Hematopoietic multipotent progenitor cell treated with erythropoietin and hydrocortisone succinate and interleukin-3 and kit ligand, for 8 days (in vitro differentiated cells): Measurements from ENCODE around the gene RBMXL3.

ENCODE experiments used
- DNase-seq: peaks from one replicate; pipeline ENCODE4 v3.0.0-alpha.2; 2015

RBMXL3 gene

GRCh38 chrX:115233497-115234455, 44.6 kb downstream of the RBMXL3 start, which contains the start of gene LRCH2:
TSS of gene LRCH2 (minus strand) at chrX:115234096. CDS start at chrX:115234041, 55 bp downstream.
- DNase-seq = no peak

- no peak for DNase-seq
These were observed 45.3 kb downstream of the RBMXL3 start for GRCh38 chrX:115234461-115234860.

GRCh38 chrX:115236560-115236959, 47.4 kb downstream of the RBMXL3 start:
- DNase-seq = no peak

- no peak for DNase-seq
These were observed 47.8 kb downstream of the RBMXL3 start for GRCh38 chrX:115237056-115237455.
